ENCODE data around the gene KCNQ1OT1.

- TF ChIP-seq, protein P1, sequence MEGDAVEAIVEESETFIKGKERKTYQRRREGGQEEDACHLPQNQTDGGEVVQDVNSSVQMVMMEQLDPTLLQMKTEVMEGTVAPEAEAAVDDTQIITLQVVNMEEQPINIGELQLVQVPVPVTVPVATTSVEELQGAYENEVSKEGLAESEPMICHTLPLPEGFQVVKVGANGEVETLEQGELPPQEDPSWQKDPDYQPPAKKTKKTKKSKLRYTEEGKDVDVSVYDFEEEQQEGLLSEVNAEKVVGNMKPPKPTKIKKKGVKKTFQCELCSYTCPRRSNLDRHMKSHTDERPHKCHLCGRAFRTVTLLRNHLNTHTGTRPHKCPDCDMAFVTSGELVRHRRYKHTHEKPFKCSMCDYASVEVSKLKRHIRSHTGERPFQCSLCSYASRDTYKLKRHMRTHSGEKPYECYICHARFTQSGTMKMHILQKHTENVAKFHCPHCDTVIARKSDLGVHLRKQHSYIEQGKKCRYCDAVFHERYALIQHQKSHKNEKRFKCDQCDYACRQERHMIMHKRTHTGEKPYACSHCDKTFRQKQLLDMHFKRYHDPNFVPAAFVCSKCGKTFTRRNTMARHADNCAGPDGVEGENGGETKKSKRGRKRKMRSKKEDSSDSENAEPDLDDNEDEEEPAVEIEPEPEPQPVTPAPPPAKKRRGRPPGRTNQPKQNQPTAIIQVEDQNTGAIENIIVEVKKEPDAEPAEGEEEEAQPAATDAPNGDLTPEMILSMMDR (conservative IDR thresholded peaks at IDR 0.05 in 1 of 2, IDR thresholded peaks at IDR 0.05 in 1 of 2; ENCODE audit: extremely low read depth in 1 of 2, insufficient read depth in 1 of 2, low read depth in 1 of 2, low read length in 2 of 2) = no peak
- no peak for TF ChIP-seq EZH2 (IDR thresholded peaks at IDR 0.05; ENCODE audit: borderline replicate concordance, low read length)
These were observed 52.6 kb downstream of the KCNQ1OT1 start for GRCh38 chr11:2647167-2647566.

Data from mammary epithelial cell (primary cell).